Effector CD8-positive, alpha-beta T cell (primary cell): ENCODE data around the gene STT3A.

ENCODE experiments used
- DNase-seq: peaks from one replicate; lab custom pipeline; 2025; lab: John Stamatoyannopoulos, UW

STT3A gene

DNA sequence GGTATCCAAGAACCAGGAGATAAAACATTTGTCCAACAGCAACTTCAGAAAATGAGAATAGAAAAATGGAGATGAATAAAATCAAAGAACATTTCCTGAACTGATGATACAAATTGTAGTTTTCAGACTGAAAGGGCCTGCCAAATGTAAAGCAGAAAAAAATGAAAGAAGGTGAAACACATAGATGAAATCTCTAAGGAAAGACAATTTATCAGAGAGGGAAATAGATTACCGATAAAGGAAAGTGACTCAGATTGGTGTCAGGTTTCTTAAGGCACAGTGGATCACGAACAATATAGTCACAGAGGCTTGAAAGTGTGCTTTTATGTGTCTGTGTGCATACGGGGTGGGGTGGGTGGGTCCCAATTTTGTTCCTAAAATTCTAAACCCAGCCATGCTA lies 4.1 kb upstream of the STT3A start:
- no peak for DNase-seq

GRCh38 chr11:125591649-125592304 lies 875 bp upstream of the STT3A start:
- peak; percentile 20 for DNase-seq

DNA sequence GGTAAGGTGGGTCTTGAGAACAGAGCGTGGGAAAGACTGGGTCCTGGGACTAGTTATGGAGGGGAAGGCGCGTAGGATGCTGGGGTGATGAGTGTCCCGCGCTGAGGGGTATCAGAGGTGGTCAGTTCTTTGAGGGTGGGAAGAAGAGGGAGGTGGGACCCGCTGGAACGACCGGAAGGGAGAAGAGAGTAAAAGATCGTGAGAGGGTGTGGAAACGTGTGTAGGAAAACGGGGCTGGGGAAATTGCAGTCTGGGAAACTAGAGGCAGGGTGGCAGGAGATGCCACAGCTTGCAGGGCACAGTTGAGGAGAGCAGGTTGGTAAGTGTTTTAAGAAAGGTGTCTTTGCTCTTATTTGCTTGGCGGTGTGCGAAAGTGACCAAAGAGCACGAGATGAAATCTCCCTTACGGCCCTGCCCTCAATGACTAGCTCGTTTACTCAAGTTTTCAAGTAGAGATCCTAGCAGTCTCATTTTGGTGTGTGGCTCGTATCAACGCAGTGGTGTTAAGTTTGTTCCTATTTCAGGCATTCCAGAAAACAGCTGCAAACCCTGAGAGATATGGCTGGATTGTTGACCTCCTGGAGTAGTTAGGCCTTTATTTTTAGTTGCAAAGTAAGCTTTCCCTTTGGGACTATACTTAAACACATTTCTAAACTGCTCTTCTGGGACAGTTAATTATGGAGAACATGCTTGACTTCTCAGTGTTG lies 615 bp downstream of the STT3A start:
- DNase-seq = no peak

GRCh38 chr11:125594958-125595357 lies 2.3 kb downstream of the STT3A start:
- no peak for DNase-seq

DNA sequence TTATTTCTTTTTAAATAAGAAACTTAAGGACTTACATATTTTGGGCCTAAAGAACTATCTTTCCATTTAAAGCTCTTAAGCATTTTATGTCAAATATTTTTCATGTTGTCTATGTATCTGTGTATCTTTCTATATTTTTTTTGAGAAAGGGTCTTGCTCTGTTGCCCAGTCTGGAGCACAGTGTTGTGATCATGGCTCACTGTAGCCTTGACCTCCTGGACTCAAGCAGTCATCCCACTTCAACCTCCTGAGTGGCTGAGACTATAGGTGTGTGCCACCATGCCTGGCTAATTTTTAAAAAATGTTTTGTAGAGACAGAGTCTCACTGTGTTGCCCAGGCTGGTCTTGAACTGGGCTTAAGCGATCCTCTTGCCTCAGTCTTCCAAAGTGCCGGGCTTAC lies 8.0 kb downstream of the STT3A start:
- DNase-seq = no peak

DNA sequence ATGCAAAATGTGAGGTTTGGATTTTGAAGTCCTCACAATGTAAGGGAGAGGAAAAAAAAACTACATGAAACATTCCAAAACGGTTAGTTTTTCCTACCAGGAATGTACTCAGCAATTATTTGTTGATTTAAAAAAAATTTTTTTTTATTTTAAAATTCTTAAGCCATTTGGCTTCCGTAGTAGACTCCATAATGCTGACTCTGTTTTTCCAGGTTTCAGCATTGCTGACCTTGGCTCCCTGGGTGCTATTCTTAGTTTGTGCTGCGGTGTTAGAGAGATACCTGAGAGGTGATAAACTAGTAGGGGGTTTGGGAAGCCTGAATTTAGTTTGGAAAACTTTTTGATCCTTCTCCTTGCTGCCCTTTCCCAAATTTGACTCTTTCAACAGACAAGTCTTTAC lies 10.6 kb downstream of the STT3A start:
- no peak for DNase-seq

- no peak for DNase-seq
Measured at GRCh38 chr11:125605417-125605816, 12.8 kb downstream of the STT3A start.

DNA sequence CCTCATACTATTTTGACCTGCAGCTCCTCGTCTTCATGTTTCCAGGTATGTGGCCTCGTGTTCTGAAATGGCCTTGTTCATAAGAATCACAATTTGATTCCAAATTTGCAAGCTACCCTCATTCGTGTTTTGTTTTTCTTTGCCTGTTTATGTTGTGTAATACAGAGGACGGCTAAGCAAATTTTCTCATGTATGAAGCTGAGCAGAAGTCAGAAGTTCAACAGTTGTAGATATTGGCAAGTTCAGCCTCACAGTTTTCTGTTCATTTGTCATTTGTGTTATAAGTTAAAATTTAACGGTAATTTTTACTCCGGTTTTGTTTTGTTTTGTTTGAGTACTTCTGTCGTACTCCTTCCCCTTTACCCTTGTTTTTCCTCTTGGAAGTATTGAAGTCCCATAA lies 16.9 kb downstream of the STT3A start:
- no peak for DNase-seq

DNA sequence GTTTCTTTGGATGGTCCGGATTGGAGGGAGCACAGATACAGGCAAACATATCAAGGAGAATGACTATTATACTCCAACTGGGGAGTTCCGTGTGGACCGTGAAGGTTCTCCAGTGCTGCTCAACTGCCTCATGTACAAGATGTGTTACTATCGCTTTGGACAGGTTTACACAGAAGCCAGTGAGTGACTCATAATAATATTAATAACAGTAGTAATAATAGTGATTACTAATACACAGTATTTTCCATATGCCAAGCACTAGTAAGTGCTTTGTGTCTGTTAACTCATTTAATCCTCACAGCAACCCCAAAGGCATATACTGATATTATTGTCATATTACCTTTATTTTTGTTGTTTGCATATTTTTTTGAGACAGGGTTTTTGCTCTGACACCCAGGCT lies 25.7 kb downstream of the STT3A start:
- DNase-seq = no peak

DNA sequence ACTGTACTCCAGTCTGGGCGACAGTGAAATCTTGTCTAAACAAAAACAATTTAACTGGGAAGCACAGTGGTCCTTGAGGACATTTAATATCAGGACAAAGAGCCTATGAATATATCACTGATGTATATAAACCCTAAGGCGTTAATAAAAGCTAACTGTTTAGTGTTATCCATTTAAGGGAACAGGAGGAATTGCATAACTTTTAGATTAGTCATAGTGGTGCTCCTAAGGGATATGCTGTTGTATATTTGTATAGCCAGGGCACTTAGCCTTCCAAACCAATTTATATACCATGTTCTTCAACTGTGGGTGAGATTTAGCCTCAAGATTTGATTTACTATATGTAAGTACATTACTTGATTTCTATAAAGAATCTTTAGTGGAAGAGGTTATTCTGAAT lies 29.3 kb downstream of the STT3A start:
- no peak for DNase-seq

- no peak for DNase-seq
Measured at GRCh38 chr11:125623064-125623463, 30.4 kb downstream of the STT3A start.

GRCh38 chr11:125624756-125625213 lies 32.1 kb downstream of the STT3A start, which contains the start of gene CHEK1:
TSS of gene CHEK1 (plus strand) at chr11:125625163. CDS start at chr11:125626769, 1,606 bp downstream.
- DNase-seq = no peak

- no peak for DNase-seq
Measured at GRCh38 chr11:125625225-125625629, 32.6 kb downstream of the STT3A start.

GRCh38 chr11:125625630-125626287 lies 33.1 kb downstream of the STT3A start:
- DNase-seq = peak; percentile 69

GRCh38 chr11:125626288-125626950 lies 33.8 kb downstream of the STT3A start:
- no peak for DNase-seq

DNA sequence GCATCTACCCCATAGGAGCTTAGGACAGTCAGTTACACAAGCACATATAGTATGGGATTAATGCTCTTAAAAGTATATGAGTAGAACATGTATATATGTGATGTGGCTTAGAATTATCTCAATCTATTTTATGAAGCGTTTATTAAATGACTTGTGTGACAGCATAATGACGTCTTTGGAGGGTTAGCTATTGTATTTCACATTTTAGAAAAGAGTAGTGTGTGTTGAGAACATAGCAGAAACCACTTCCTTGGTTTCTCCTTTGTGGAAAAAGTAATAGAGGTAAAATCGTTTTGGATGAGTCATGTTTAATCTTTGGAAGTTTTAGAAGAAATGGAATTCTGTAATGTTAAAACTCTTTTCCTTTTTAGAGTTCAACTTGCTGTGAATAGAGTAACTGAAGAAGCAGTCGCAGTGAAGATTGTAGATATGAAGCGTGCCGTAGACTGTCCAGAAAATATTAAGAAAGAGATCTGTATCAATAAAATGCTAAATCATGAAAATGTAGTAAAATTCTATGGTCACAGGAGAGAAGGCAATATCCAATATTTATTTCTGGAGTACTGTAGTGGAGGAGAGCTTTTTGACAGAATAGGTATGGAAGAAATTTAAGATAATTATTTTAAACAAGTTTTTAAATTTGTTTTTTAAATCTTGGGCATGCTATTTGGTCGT lies 34.7 kb downstream of the STT3A start:
- DNase-seq = no peak

DNA sequence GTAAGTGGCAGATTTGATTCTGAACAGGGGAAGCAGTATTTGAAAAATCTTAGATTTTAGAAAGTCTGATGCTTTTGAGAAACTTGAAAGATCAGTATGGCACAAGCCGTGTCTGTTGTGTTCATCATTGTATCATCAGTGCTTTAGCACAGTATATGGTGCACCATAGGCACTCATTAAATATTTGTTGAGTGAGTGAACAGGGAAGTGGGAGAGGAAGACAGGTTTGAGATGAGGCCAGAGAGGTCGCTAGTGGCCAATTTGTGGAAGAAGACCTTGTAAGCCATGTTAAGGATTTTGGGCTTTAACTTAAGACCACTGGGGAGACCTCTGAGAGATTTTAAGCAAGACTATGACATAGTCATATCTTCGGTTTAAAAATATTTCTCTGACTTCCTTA lies 45.2 kb downstream of the STT3A start:
- no peak for DNase-seq

DNA sequence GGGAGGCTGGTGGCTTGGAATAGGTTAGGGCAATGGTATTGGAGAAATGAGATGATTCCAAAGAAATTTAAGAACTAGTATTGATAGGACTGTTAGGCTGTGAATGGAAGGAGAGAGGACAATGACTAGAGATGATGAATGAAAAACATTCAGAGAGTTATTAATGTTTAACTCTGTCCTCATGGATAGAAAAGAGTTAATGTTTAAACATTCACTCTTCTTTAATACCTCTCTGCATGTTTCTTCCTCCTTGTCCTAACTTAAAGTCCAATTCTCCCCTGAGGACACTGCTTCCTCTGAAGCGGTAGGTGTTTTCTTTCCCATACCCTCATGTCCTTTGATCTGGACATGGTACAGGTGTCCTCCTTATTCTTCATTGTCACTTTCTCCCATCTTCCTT lies 45.7 kb downstream of the STT3A start:
- no peak for DNase-seq

GRCh38 chr11:125645871-125646270 lies 53.2 kb downstream of the STT3A start:
- no peak for DNase-seq

DNA sequence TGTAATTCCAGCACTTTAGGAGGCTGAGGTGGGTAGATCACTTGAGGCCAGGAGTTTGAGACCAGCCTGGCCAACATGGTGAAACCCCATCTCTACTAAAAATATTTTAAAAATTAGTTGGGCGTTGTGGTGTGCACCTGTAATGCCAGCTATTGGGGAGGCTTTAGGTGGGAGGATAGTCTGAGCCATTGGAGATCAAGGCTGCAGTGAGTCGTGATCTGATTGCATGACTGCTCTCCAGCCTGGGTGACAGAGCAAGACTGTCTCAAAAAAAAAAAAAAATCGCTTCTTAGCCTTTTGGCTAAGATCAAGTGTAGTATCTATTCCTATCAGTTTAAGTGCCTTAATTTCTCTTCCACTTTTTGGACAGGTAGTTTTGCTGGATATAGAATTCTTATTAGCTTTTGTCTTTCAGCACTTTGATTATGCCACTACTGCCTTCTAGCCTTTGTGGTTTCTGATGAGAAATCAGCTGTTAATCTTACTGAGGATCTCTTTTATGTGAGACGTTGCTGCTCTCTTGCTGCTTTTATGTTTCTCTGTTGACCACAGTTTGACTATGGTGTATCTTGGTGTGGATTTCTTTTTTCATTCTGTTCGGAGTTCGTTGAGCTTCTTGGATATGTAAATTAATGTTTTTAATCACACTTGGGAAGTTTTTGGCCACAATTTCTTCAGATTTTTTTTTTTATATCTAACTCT lies 57.0 kb downstream of the STT3A start:
- no peak for DNase-seq

DNA sequence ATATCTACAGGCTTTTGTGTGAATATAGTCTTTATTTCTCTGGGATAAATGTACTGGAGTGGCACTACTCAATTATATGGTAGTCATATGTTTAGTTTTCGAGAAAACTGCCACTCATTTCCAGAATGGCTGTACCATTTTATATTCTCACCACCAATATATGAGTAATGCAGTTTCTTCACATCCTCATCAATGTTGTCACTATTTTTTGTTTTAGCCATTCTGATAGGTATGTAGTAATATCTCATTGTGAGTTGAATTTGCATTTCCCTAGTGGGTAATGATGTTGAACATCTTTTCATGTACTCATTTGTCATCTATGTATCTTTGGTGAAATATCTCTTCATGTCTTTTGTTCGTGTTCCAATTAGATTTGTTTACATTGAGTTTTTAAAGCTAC lies 70.0 kb downstream of the STT3A start:
- DNase-seq = no peak
